Measurements from ENCODE around the gene TBC1D3D.
"Not testable (repeated sequence)": the region's sequence is repeated elsewhere in the genome, so short reads cannot be mapped to it uniquely, and the experiment has no call there.

- TF ChIP-seq ATF3 (IDR thresholded peaks at IDR 0.05); CTCF (IDR thresholded peaks at IDR 0.05; ENCODE audit: low read depth, low read length, missing input control); JUND (IDR thresholded peaks at IDR 0.05); RXRA (IDR thresholded peaks at IDR 0.05): not testable (repeated sequence)
Observed at GRCh38 chr17:37988960-37989359, 14.8 kb upstream of the TBC1D3D start, which contains the start of gene TBC1D3L.
